Measurements from ENCODE around the gene CRY2.

DNA sequence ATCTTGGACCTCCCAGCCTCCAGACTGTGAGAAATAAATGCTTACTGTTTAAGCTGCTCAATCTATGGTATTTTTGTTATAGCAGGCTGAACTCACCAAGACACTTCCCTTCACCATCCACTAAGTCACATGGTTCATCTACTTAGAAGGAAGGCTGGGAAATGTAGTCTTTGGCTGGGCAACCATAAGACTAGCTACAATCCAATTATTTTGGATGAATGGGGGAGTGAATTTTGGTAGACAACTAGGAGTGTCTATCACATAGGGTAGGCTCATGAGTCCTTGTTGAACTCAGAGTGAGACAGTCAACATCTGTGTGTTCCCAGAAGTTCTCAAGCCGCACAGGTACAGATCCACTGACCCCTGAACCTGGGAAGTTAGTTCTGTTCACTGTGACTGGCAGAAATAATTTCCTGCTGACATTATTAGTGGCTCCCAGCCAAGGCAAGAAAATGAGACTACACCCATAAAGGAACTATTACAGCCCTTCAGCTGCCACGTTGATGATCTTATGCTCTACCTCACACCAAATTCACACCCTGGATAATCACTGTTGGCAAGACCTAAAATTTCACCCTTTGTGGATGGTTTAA, 45.5 kb upstream of the CRY2 start:
- TF ChIP-seq, protein P1, sequence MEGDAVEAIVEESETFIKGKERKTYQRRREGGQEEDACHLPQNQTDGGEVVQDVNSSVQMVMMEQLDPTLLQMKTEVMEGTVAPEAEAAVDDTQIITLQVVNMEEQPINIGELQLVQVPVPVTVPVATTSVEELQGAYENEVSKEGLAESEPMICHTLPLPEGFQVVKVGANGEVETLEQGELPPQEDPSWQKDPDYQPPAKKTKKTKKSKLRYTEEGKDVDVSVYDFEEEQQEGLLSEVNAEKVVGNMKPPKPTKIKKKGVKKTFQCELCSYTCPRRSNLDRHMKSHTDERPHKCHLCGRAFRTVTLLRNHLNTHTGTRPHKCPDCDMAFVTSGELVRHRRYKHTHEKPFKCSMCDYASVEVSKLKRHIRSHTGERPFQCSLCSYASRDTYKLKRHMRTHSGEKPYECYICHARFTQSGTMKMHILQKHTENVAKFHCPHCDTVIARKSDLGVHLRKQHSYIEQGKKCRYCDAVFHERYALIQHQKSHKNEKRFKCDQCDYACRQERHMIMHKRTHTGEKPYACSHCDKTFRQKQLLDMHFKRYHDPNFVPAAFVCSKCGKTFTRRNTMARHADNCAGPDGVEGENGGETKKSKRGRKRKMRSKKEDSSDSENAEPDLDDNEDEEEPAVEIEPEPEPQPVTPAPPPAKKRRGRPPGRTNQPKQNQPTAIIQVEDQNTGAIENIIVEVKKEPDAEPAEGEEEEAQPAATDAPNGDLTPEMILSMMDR (IDR thresholded peaks at IDR 0.05; ENCODE audit: low read depth, low read length), result no peak
- TF ChIP-seq EZH2phosphoT487 (IDR thresholded peaks at IDR 0.05; ENCODE audit: low read depth), result no peak
